Lower lobe of right lung (tissue), 2 donors: ENCODE data around the gene GPR39. TPM values are rescaled to one million over a fixed set of nuclear protein-coding genes. Genes with fewer than 3 reads are reported as not detected.
A peak's percentile ranks its signal among the peaks of the same experiment; 100 is the strongest.

Source experiments
- ATAC-seq, 2 donors: fragments of 200-7000 bp; cut with Tn5 transposase; one replicate each; pipeline ENCODE4 v1.9.1; 2020 to 2022; ENCODE audit warnings: mild to moderate bottlenecking in 2 of 2, moderate library complexity in 2 of 2
- DNase-seq: peaks from one replicate; pipeline ENCODE4 v3.0.0-alpha.2; 2020
- H3K27ac ChIP-seq: fragments of 200-600 bp; one replicate; pipeline ENCODE4 v1.8.0; 2022
- H3K27me3 ChIP-seq: fragments of 200-600 bp; one replicate; pipeline ENCODE4 v1.8.0; 2022; ENCODE audit warnings: low read depth
- H3K36me3 ChIP-seq: fragments of 200-600 bp; one replicate; pipeline ENCODE4 v1.8.0; 2022; ENCODE audit warnings: mild to moderate bottlenecking
- H3K4me1 ChIP-seq: fragments of 200-600 bp; one replicate; pipeline ENCODE4 v1.8.0; 2022
- H3K4me3 ChIP-seq: fragments of 200-600 bp; one replicate; pipeline ENCODE4 v1.8.0; 2022; ENCODE audit warnings: mild to moderate bottlenecking
- H3K9me3 ChIP-seq: fragments of 200-600 bp; one replicate; pipeline ENCODE4 v1.8.0; 2022
- intact Hi-C: fragments of 100-400 bp; cut with DNase I; formaldehyde crosslinking; loops from one replicate; pipeline ENCODE4 v1.11.0; 2022
- long read RNA-seq: library from polyadenylated mRNA; unstranded; transcript quantifications from one replicate; pipeline ENCODE4 v2.0.0, GENCODE V29; 2021
- total RNA-seq: library from RNA; stranded (reverse); fragmentation: NEBNext Ultra II Directional; extraction: Animal tissue kit (Norgen Biotek cat#: 25700); gene quantifications from one replicate; pipeline ENCODE4 v1.2.1, GENCODE V29; 2021
- TF ChIP-seq, protein P1 (sequence below): fragments of 200-600 bp; IDR thresholded peaks from one replicate; pipeline ENCODE4 v1.8.0; 2022; ENCODE audit warnings: antibody characterized with exemption, mild to moderate bottlenecking
- donor health status: DM: no; HTN: yes; CAD: no; lungs with severe emphysema.

Gene GPR39
- total RNA-seq: 11.2 TPM
- long read RNA-seq, partial matches to known transcripts: 5 of 11 reads
- long read RNA-seq, other reads (novel, unspliced or antisense): 6 of 11 reads

DNA sequence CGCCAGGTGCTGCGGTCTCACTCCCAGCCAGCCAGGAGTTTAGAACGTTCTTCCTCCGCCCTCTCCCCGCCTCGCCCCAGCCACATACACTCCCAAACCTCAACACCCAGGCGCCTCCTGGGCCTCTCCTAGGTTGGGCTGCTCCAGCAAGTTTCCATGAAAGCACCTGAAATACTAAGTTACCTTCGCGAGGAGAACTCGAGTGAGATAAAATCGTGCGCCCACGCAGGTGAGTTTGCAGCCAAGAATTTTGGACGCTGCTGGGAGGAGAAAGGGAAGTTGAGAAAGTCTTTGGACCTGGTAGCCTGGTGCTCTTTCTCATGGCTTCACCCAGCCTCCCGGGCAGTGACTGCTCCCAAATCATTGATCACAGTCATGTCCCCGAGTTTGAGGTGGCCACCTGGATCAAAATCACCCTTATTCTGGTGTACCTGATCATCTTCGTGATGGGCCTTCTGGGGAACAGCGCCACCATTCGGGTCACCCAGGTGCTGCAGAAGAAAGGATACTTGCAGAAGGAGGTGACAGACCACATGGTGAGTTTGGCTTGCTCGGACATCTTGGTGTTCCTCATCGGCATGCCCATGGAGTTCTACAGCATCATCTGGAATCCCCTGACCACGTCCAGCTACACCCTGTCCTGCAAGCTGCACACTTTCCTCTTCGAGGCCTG lies at the start of gene GPR39:
GPR39 (plus strand) TSS at position 83 of the 673 bp plus-strand sequence.
- H3K4me3 ChIP-seq: peak within 1 kb of the TSS; percentile 63
- peaks cover 6% of the 10 kb centered on the region for H3K27me3 ChIP-seq
- no peaks in the 10 kb centered on the region for H3K36me3 ChIP-seq
- peaks cover 19% of the 10 kb centered on the region for H3K4me1 ChIP-seq
- ATAC-seq (no peak), DNase-seq (no peak)
- TF ChIP-seq, protein P1, sequence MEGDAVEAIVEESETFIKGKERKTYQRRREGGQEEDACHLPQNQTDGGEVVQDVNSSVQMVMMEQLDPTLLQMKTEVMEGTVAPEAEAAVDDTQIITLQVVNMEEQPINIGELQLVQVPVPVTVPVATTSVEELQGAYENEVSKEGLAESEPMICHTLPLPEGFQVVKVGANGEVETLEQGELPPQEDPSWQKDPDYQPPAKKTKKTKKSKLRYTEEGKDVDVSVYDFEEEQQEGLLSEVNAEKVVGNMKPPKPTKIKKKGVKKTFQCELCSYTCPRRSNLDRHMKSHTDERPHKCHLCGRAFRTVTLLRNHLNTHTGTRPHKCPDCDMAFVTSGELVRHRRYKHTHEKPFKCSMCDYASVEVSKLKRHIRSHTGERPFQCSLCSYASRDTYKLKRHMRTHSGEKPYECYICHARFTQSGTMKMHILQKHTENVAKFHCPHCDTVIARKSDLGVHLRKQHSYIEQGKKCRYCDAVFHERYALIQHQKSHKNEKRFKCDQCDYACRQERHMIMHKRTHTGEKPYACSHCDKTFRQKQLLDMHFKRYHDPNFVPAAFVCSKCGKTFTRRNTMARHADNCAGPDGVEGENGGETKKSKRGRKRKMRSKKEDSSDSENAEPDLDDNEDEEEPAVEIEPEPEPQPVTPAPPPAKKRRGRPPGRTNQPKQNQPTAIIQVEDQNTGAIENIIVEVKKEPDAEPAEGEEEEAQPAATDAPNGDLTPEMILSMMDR: peak; percentile 16
- H3K9me3 ChIP-seq: no peaks in the 10 kb centered on the region
- intact Hi-C loops: no loop called here
- H3K27ac ChIP-seq: peak within 1 kb of the TSS; percentile 89

DNA sequence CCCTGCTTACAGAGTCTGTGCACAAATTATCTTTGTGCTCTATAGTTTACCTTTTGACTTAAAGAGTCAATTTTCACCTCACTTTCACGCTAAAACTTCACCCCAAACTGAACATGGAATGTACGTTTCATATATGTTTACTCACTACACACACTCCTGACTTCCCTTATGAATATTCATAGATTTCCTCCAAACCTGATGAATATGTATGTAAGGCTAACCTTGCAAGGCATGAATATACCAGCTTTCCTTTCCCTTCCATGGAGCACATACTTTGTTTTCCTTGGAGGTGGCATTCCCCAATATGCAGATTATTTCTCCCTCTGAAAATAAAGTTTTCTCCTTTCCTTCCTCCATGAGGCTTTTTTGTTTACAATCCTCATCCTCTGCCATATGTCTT lies 48.4 kb upstream of the GPR39 start:
- H3K27me3 ChIP-seq: no peaks in the 10 kb centered on the region
- no peaks in the 10 kb centered on the region for H3K4me1 ChIP-seq
- H3K27ac ChIP-seq: no peak overlapping the region
- peaks cover 5% of the 10 kb centered on the region for H3K9me3 ChIP-seq
- intact Hi-C loops: no loop called here
- H3K36me3 ChIP-seq: no peaks in the 10 kb centered on the region
- no peak overlapping the region for H3K4me3 ChIP-seq
- DNase-seq (no peak), ATAC-seq (no peak)
- TF ChIP-seq, protein P1: no peak

DNA sequence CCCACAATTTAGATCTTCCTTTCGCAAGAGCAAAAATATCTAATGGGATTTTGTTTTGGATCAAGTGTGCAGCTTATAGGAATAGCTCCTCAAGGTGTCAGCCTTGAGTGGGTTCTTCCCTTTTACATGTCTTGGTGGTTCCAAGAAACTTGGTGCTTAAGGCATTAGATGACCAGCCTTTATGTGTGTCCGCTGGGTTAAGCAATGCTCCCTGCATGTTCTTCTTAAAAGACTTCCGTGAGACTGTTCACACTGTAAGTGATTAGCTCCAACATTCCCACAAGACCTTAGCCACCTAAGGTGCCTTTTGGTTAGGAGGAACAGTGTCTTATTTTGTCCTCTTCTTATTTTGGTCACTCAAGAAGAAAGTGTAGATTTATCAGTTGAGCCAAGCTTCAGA lies 44.3 kb upstream of the GPR39 start:
- ATAC-seq (no peak), DNase-seq (no peak)
- H3K4me3 ChIP-seq: no peak overlapping the region
- TF ChIP-seq, protein P1: no peak
- no peak overlapping the region for H3K27ac ChIP-seq
- intact Hi-C loops: no loop called here
- no peaks in the 10 kb centered on the region for H3K36me3 ChIP-seq
- H3K27me3 ChIP-seq: no peaks in the 10 kb centered on the region
- no peaks in the 10 kb centered on the region for H3K4me1 ChIP-seq
- no peaks in the 10 kb centered on the region for H3K9me3 ChIP-seq

DNA sequence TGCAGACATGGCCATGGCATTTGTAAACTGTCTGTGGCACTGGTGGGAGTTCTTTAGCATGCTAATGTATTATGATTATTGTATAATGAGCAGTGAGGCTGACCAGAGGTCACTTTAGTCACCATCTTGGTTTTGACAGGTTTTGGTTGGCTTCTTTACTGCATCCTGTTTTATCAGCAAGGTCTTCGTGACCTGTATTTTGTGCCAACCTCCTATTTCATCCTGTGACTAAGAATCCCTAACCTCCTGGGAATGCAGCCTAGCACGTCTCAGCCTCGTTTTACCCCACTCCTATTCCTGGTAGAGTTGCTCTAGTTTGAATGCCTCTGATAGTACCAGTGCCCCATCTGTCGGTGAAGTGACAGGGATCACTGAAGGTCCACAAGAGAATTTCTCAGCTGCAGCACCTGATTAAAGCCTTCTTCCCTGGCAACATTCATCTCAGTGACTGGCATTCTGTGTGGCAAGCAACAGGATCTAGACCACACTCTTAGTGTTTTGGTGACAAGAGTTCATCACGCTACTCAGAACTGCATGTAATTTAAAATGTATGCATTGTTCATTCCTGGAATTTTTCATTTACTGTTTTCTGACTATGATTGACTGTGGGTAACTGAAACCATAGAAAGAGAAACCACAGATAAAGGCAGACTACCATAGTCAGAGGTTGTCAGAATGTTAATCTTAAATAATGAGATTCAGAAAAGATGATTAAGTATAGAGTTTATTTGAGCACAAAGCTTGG lies 43.0 kb upstream of the GPR39 start:
- no peaks in the 10 kb centered on the region for H3K36me3 ChIP-seq
- H3K9me3 ChIP-seq: no peaks in the 10 kb centered on the region
- no peaks in the 10 kb centered on the region for H3K4me1 ChIP-seq
- H3K27me3 ChIP-seq: no peaks in the 10 kb centered on the region
- ATAC-seq: no peak
- no peak for DNase-seq
- intact Hi-C loops: no loop called here
- H3K4me3 ChIP-seq: no peak overlapping the region
- TF ChIP-seq, protein P1: no peak
- H3K27ac ChIP-seq: no peak overlapping the region

DNA sequence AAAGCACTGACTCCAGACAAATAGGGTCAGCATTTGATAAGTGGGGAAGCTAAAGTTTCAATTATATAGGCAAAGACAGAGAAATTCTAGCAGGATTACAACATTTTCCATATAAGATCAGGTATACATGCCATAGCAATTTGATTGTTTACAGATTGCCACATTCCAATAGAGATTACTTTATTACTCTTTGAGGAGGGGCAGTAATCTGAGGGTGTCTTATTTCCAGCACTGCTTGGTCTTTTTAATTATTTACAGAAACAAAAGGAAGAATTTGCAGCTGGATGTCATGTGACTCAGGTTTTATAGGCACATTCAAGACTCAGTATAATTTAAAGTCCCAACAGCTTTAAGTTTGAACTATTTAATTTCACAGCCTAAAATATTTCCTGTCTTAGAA lies 42.5 kb upstream of the GPR39 start:
- H3K27me3 ChIP-seq: no peaks in the 10 kb centered on the region
- no peaks in the 10 kb centered on the region for H3K9me3 ChIP-seq
- H3K27ac ChIP-seq: no peak overlapping the region
- H3K36me3 ChIP-seq: no peaks in the 10 kb centered on the region
- intact Hi-C loops: no loop called here
- no peaks in the 10 kb centered on the region for H3K4me1 ChIP-seq
- H3K4me3 ChIP-seq: no peak overlapping the region
- no peak for ATAC-seq
- no peak for DNase-seq
- TF ChIP-seq, protein P1: no peak
